GM12878 (cell line): ENCODE results near the gene DDX51. TPM values are rescaled to one million over a fixed set of nuclear protein-coding genes. Genes with fewer than 3 reads are reported as not detected.

ENCODE experiments used
- ATAC-seq: fragments of 200-7000 bp; cut with Tn5 transposase; 3 replicates; pipeline ENCODE4 v1.9.1; 2020; ENCODE audit warnings: mild to moderate bottlenecking, moderate library complexity
- BruUV-seq: library from RNA; stranded (reverse); fragments of 400-500 nt; replicated peaks from 2 replicates; lab custom pipeline; 2021; lab: Mats Ljungman, UMichigan
- CTCF ChIA-PET: fragments of 300-600 bp; sonication (Branson Sonifier 250); formaldehyde crosslinking; extraction: SDS; loops from one replicate; lab custom pipeline; 2021; ENCODE audit warnings: inconsistent platforms; lab: Yijun Ruan, JAX
- POLR2A ChIA-PET: fragments of 350-600 bp; formaldehyde crosslinking; extraction: SDS; loops from one replicate; lab custom pipeline; 2021; ENCODE audit warnings: inconsistent platforms; lab: Charles Lee
- RAD21 ChIA-PET: fragments of 300-600 bp; sonication (Branson Sonifier 250); formaldehyde crosslinking; loops from one replicate; lab custom pipeline; 2023; ENCODE audit warnings: antibody characterized with exemption; ENCODE audit not compliant: unreplicated experiment; lab: Charles Lee
- SMC1A ChIA-PET: fragments of 300-600 bp; sonication (Branson Sonifier 250); formaldehyde crosslinking; loops from one replicate; lab custom pipeline; 2023; ENCODE audit not compliant: unreplicated experiment, uncharacterized antibody; lab: Charles Lee
- DNase-seq: peaks from one replicate; pipeline ENCODE4 v3.0.0-alpha.2; 2011; ENCODE audit warnings: low read depth, low spot score
- FAIRE-seq: peaks from 3 replicates; lab custom pipeline; 2011; peaks lifted over from hg19 to GRCh38; lab: Jason Lieb, UNC
- H2AFZ ChIP-seq: 2 replicates; pipeline ENCODE4 v1.6.0; 2011; ENCODE audit warnings: low read depth, low read length, control low read depth; ENCODE audit not compliant: control insufficient read depth
- H3K27ac ChIP-seq: 2 replicates; pipeline ENCODE4 v1.5.1; 2011; ENCODE audit warnings: control low read depth; ENCODE audit not compliant: control insufficient read depth, insufficient read depth
- H3K27me3 ChIP-seq, 2 experiments: replicated peaks in 1 of 2; 2 replicates each; pipeline versions ENCODE4 v1.6.0 to v1.6.1; 2011; ENCODE audit warnings: low read length in 1 of 2; ENCODE audit not compliant: control insufficient read depth in 2 of 2, insufficient read depth in 2 of 2
- H3K36me3 ChIP-seq, 2 experiments: 2 replicates each; pipeline ENCODE4 v1.5.1; 2011; ENCODE audit warnings: low read length in 1 of 2; ENCODE audit not compliant: control insufficient read depth in 2 of 2, insufficient read depth in 2 of 2
- H3K4me1 ChIP-seq: 2 replicates; pipeline ENCODE4 v1.6.1; 2011; ENCODE audit warnings: mild to moderate bottlenecking, low read length, moderate library complexity, mixed read lengths; ENCODE audit not compliant: control insufficient read depth, insufficient read depth
- H3K4me2 ChIP-seq: 2 replicates; pipeline ENCODE4 v1.6.0; 2011; ENCODE audit warnings: control low read depth; ENCODE audit not compliant: control insufficient read depth, insufficient read depth
- H3K4me3 ChIP-seq: fragments of 200-600 bp; sonication (generic); 2 replicates; pipeline ENCODE4 v1.5.1; 2016
- H3K79me2 ChIP-seq: 2 replicates; pipeline ENCODE4 v1.6.0; 2011; ENCODE audit warnings: low read length; ENCODE audit not compliant: control insufficient read depth, insufficient read depth
- H3K9ac ChIP-seq: 2 replicates; pipeline ENCODE4 v1.8.0; 2011; ENCODE audit warnings: low read length, control low read depth, mixed read lengths; ENCODE audit not compliant: control insufficient read depth, insufficient read depth
- H3K9me3 ChIP-seq: replicated peaks from 3 replicates; pipeline ENCODE4 v1.5.1; 2011; ENCODE audit warnings: mild to moderate bottlenecking, low read length; ENCODE audit not compliant: control insufficient read depth, insufficient read depth
- H4K20me1 ChIP-seq: 2 replicates; pipeline ENCODE4 v1.6.0; 2011; ENCODE audit not compliant: control insufficient read depth, insufficient read depth
- BACH1 ChIP-seq: fragments of 450-650 bp; IDR thresholded peaks from 2 replicates; pipeline ENCODE4 v1.6.1; 2017; ENCODE audit warnings: mild to moderate bottlenecking, borderline replicate concordance
- BCL11A ChIP-seq: IDR thresholded peaks from 2 replicates; pipeline ENCODE4 v1.6.1; 2011; ENCODE audit warnings: low read depth, low read length
- BCLAF1 ChIP-seq: fragments of 450-650 bp; IDR thresholded peaks from 2 replicates; pipeline ENCODE4 v1.6.1; 2017; ENCODE audit warnings: antibody characterized with exemption, mild to moderate bottlenecking, moderate library complexity
- CREM ChIP-seq: IDR thresholded peaks from 2 replicates; pipeline ENCODE4 v1.6.1; 2014; ENCODE audit warnings: antibody characterized with exemption, low read depth
- GABPA ChIP-seq: IDR thresholded peaks from 2 replicates; pipeline ENCODE4 v1.6.1; 2014; ENCODE audit warnings: antibody characterized with exemption, low read depth, mild to moderate bottlenecking, inconsistent platforms
- GATAD2B ChIP-seq: fragments of 450-650 bp; conservative IDR thresholded peaks from 2 replicates; pipeline ENCODE4 v1.6.1; 2017; ENCODE audit warnings: low read depth, mild to moderate bottlenecking, moderate library complexity
- HSF1 ChIP-seq: fragments of 150-350 bp; IDR thresholded peaks from 2 replicates; pipeline ENCODE4 v1.6.1; 2014; ENCODE audit warnings: mild to moderate bottlenecking, low read depth, low read length
- JUNB ChIP-seq: IDR thresholded peaks from 2 replicates; pipeline ENCODE4 v1.6.1; 2016; ENCODE audit warnings: antibody characterized with exemption, mild to moderate bottlenecking
- JUND ChIP-seq: IDR thresholded peaks from 2 replicates; pipeline ENCODE4 v1.6.1; 2012; ENCODE audit warnings: low read depth, mild to moderate bottlenecking, low read length, improper control_type of control experiment, moderate library complexity
- MEF2B ChIP-seq: fragments of 450-650 bp; IDR thresholded peaks from 2 replicates; pipeline ENCODE4 v1.6.1; 2018; ENCODE audit warnings: mild to moderate bottlenecking, moderate library complexity; ENCODE audit not compliant: partially characterized antibody, poor library complexity, severe bottlenecking
- MTA2 ChIP-seq: fragments of 450-650 bp; IDR thresholded peaks from 2 replicates; pipeline ENCODE4 v1.6.1; 2016; ENCODE audit warnings: low read depth, mild to moderate bottlenecking, moderate library complexity
- POLR2A ChIP-seq: IDR thresholded peaks from 2 replicates; pipeline ENCODE4 v1.6.1; 2011; ENCODE audit warnings: low read depth, mild to moderate bottlenecking, low read length
- SIN3A ChIP-seq: IDR thresholded peaks from 2 replicates; pipeline ENCODE4 v1.6.1; 2012; ENCODE audit warnings: low read depth, low read length, improper control_type of control experiment
- TAF1 ChIP-seq: IDR thresholded peaks from 2 replicates; pipeline ENCODE4 v1.6.1; 2011; ENCODE audit warnings: mild to moderate bottlenecking, low read depth, low read length, borderline replicate concordance
- TCF7 ChIP-seq: IDR thresholded peaks from 2 replicates; pipeline ENCODE4 v1.6.1; 2014; ENCODE audit warnings: antibody characterized with exemption, borderline replicate concordance
- ZBTB33 ChIP-seq: fragments of 450-650 bp; IDR thresholded peaks from 2 replicates; pipeline ENCODE4 v1.6.1; 2017; ENCODE audit warnings: mild to moderate bottlenecking
- WGBS: methylation state at CpG from one replicate; pipeline ENCODE4 v1.1.6; 2016; ENCODE audit warnings: low lambda C conversion rate; ENCODE audit not compliant: insufficient replicate concordance, insufficient coverage; ENCODE audit errors: missing lambda C conversion rate; 5-methylcytosine and 5-hydroxymethylcytosine counted together
- in situ Hi-C: fragments of 300-500 bp; cut with MboI; formaldehyde crosslinking; loops from 9 replicates; pipeline ENCODE4 v1.14.3; 2018; ENCODE audit warnings: mixed read lengths
- intact Hi-C: fragments of 100-400 bp; cut with micrococcal nuclease; formaldehyde crosslinking; loops from one replicate; pipeline ENCODE4 v1.14.2; 2022; ENCODE audit not compliant: unreplicated experiment
- polyA plus RNA-seq, 11 experiments: library from polyadenylated mRNA; depleted of rRNA in 4 of 11; unstranded in 6 of 11; stranded (reverse) in 5 of 11; fragments of >200 nt; fragmentation: Nextera tagmentation in 4 of 11; fragmentation: Illumina TruSeq in 1 of 11; extraction: Ambion mirVana in 4 of 11; extraction: Trizol in 1 of 11; gene quantifications; 1 replicate in 1 of 11; 2 replicates in 10 of 11; pipeline versions ENCODE4 v1.2.1 to v1.2.3, GENCODE V29; 2011 to 2016; ENCODE audit warnings: inconsistent platforms in 2 of 11, missing spikeins in 2 of 11, low read depth in 1 of 11
- total RNA-seq, 4 experiments: library from RNA; depleted of rRNA in 3 of 4; stranded (reverse); fragments of >200 nt in 3 of 4; fragmentation: Illumina TruSeq in 1 of 4; extraction: Trizol in 1 of 4; gene quantifications; 2 replicates each; pipeline versions ENCODE4 v1.2.1 to v1.2.3, GENCODE V29; 2013 to 2021
- TF ChIP-seq, protein P1 (sequence below): IDR thresholded peaks from 2 replicates; pipeline ENCODE4 v1.6.1; 2011; ENCODE audit warnings: borderline replicate concordance, low read depth, mild to moderate bottlenecking, moderate library complexity, mixed read lengths, low read length; ENCODE audit not compliant: insufficient read depth; ENCODE audit errors: extremely low read length

The DDX51 gene
- total and polyA plus RNA-seq, 10 of the 15 experiments (the other 5 are each of a cell fraction or from before 2014, with no cell fraction given): 0.97 to 29.1 (median 9.8) TPM

DNA sequence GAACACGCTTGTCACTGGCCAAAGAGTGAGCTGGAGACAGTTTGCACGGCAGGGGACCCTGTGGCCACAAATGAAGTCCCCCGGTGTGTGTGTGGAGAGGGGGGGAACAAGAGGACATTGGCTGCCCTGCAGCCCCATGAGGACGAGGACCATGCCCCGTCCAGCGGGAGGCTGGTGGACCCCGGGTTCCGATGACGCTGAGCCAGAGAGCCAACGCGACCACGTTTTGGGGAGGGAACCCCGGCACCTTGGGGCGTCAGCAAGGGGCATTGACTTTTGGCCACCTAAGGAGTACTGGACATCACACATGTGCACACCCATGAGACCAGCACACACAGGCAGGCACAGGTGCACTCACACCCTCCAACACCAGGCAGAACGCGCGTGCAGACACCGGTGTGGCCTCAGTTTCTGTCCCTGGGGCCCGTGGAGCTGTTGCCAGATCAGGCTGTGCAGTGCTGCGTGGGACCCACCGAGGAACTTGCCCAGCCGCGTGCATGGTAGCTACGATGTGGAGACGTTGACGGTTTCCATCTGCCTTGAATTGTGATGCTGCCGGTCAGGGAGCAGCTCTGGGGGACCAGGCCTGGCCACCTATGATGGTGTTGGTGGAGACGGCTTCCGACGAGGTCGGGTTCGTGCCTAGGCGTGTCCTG lies 26.6 kb upstream of the DDX51 start:
- Histone ChIP-seq H2AFZ (no peak overlapping the region), H3K79me2 (no peaks in the 10 kb centered on the region), H4K20me1 (no peaks in the 10 kb centered on the region), H3K36me3 (no peaks in the 10 kb centered on the region), H3K27me3 (no peaks in the 10 kb centered on the region), H3K4me2 (no peak overlapping the region), H3K27ac (no peak overlapping the region), H3K9ac (no peak overlapping the region), H3K4me3 (no peak overlapping the region), H3K4me1 (peaks cover 6% of the 10 kb centered on the region), H3K9me3 (no peaks in the 10 kb centered on the region)
- in situ Hi-C loops: no loop called here
- ChIA-PET CTCF (no interaction called here), POLR2A (no interaction called here), RAD21 (no interaction called here), SMC1A (no interaction called here)
- no TSS peak for BruUV-seq
- intact Hi-C loops: no loop called here
- ATAC-seq (no peak), DNase-seq (no peak), FAIRE-seq (no peak)
- WGBS: 71% methylated on average over 27 of the region's 33 CpGs
- TF ChIP-seq BCL11A (no peak), CREM (no peak), HSF1 (no peak), SIN3A (no peak), GABPA (no peak), BCLAF1 (no peak), MEF2B (no peak), ZBTB33 (no peak), TCF7 (no peak), BACH1 (no peak), JUND (no peak), MTA2 (no peak), POLR2A (no peak), GATAD2B (no peak), TAF1 (no peak), JUNB (no peak)
- TF ChIP-seq, protein P1, sequence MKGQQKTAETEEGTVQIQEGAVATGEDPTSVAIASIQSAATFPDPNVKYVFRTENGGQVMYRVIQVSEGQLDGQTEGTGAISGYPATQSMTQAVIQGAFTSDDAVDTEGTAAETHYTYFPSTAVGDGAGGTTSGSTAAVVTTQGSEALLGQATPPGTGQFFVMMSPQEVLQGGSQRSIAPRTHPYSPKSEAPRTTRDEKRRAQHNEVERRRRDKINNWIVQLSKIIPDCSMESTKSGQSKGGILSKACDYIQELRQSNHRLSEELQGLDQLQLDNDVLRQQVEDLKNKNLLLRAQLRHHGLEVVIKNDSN: no peak
